ENCODE data around the gene PCDHGB4. TPM values are rescaled to one million over a fixed set of nuclear protein-coding genes. Genes with fewer than 3 reads are reported as not detected.

PCDHGB4 gene
- total RNA-seq, 2 experiments from 2014 or later = 0.07 TPM; not detected in 1

Other genes starting within 250 kb of the PCDHGB4 start
- not detected for gene PCDHB6, start 237.6 kb upstream of the PCDHGB4 start, total RNA-seq
- gene PCDHB7, start 215.1 kb upstream of the PCDHGB4 start, total RNA-seq = not detected
- not detected for gene PCDHB8, start 209.9 kb upstream of the PCDHGB4 start, total RNA-seq
- not detected for gene PCDHB16, start 205.3 kb upstream of the PCDHGB4 start, total RNA-seq
- not detected for gene PCDHB9, start 200.5 kb upstream of the PCDHGB4 start, total RNA-seq
- not detected for gene PCDHB10, start 195.3 kb upstream of the PCDHGB4 start, total RNA-seq
- gene PCDHB11, start 188.1 kb upstream of the PCDHGB4 start, total RNA-seq = not detected
- not detected for gene PCDHB12, start 179.0 kb upstream of the PCDHGB4 start, total RNA-seq
- not detected for gene PCDHB13, start 173.8 kb upstream of the PCDHGB4 start, total RNA-seq
- not detected for gene PCDHB14, start 164.4 kb upstream of the PCDHGB4 start, total RNA-seq
- gene PCDHB15, start 142.3 kb upstream of the PCDHGB4 start, total RNA-seq = not detected
- under 1 TPM; 0.19 to 0.31 TPM for gene SLC25A2, start 83.6 kb upstream of the PCDHGB4 start, total RNA-seq
- gene TAF7, start 66.9 kb upstream of the PCDHGB4 start, total RNA-seq = 10 to 100 TPM; 54.6 to 55.5 TPM
- gene PCDHGA1, start 57.2 kb upstream of the PCDHGB4 start, total RNA-seq = not detected
- not detected for gene PCDHGA2, start 48.9 kb upstream of the PCDHGB4 start, total RNA-seq
- gene PCDHGA3, start 43.9 kb upstream of the PCDHGB4 start, total RNA-seq = not detected
- not detected for gene PCDHGB1, start 37.6 kb upstream of the PCDHGB4 start, total RNA-seq
- under 1 TPM; 0.07 to 0.12 TPM for gene PCDHGA4, start 32.7 kb upstream of the PCDHGB4 start, total RNA-seq
- under 1 TPM; 0.10 to 0.19 TPM for gene PCDHGB2, start 27.7 kb upstream of the PCDHGB4 start, total RNA-seq
- gene PCDHGA5, start 23.5 kb upstream of the PCDHGB4 start, total RNA-seq = not detected
- under 1 TPM in 1 of 2 experiments, not detected in 1; 0.10 TPM for gene PCDHGB3, start 17.5 kb upstream of the PCDHGB4 start, total RNA-seq
- under 1 TPM; 0.05 to 0.10 TPM for gene PCDHGA6, start 13.8 kb upstream of the PCDHGB4 start, total RNA-seq
- gene PCDHGA7, start 5.0 kb upstream of the PCDHGB4 start, total RNA-seq = under 1 TPM in 1 of 2 experiments, not detected in 1; 0.07 TPM
- gene PCDHGA8, start 4.9 kb downstream of the PCDHGB4 start, total RNA-seq = not detected
- under 1 TPM; 0.12 to 0.15 TPM for gene PCDHGB5, start 10.2 kb downstream of the PCDHGB4 start, total RNA-seq
- gene PCDHGA9, start 15.1 kb downstream of the PCDHGB4 start, total RNA-seq = under 1 TPM in 1 of 2 experiments, not detected in 1; 0.10 TPM
- gene PCDHGB6, start 20.3 kb downstream of the PCDHGB4 start, total RNA-seq = under 1 TPM in 1 of 2 experiments, not detected in 1; 0.07 TPM
- under 1 TPM; 0.07 to 0.10 TPM for gene PCDHGA10, start 25.3 kb downstream of the PCDHGB4 start, total RNA-seq
- gene PCDHGB7, start 30.0 kb downstream of the PCDHGB4 start, total RNA-seq = under 1 TPM in 1 of 2 experiments, not detected in 1; 0.07 TPM
- gene PCDHGA11, start 33.4 kb downstream of the PCDHGB4 start, total RNA-seq = under 1 TPM in 1 of 2 experiments, not detected in 1; 0.05 TPM
- under 1 TPM in 1 of 2 experiments, not detected in 1; 0.07 TPM for gene PCDHGA12, start 42.8 kb downstream of the PCDHGB4 start, total RNA-seq
- gene PCDHGC3, start 88.3 kb downstream of the PCDHGB4 start, total RNA-seq = not detected
- not detected for gene PCDHGC4, start 97.3 kb downstream of the PCDHGB4 start, total RNA-seq
- gene PCDHGC5, start 101.4 kb downstream of the PCDHGB4 start, total RNA-seq = not detected
- 100 to 1,000 TPM; 225 to 227 TPM for gene DIAPH1, start 231.3 kb downstream of the PCDHGB4 start, total RNA-seq
- 10 to 100 TPM; 65.2 to 71.5 TPM for gene HDAC3, start 249.2 kb downstream of the PCDHGB4 start, total RNA-seq
- 10 to 100 TPM; 17.8 to 17.9 TPM for gene RELL2, start 249.3 kb downstream of the PCDHGB4 start, total RNA-seq

Data from activated CD4-positive, alpha-beta memory T cell treated with anti-CD3 and anti-CD28 coated beads for 36 hours (primary cell).